Measurements from ENCODE around the gene RANGRF.

- no peak for TF ChIP-seq CTCF (IDR thresholded peaks at IDR 0.05; ENCODE audit: low read length)
- TF ChIP-seq EZH2 (IDR thresholded peaks at IDR 0.05; ENCODE audit: borderline replicate concordance, low read length): no peak
Observed at GRCh38 chr17:8274816-8275215, 13.7 kb upstream of the RANGRF start.
